Adrenal gland (tissue), 5 donors: ENCODE measurements around the gene SCAPER.

Experiments used
- POLR2A ChIP-seq, 2 donors: fragments of 450-650 bp; IDR thresholded peaks; one replicate each; pipeline ENCODE4 v1.6.1; 2017; ENCODE audit warnings: antibody characterized with exemption in 2 of 2, mild to moderate bottlenecking in 2 of 2, moderate library complexity in 1 of 2
- TF ChIP-seq, protein P1 (sequence below), 6 experiments: fragments of 450-650 bp in 4 of 6; fragments of 200-600 bp in 2 of 6; sonication (generic) in 1 of 6; IDR thresholded peaks; 1 replicate in 5 of 6; 2 replicates in 1 of 6; pipeline versions ENCODE4 v1.5.1 to v1.8.0; 2016 to 2021; ENCODE audit warnings: antibody characterized with exemption in 6 of 6, mild to moderate bottlenecking in 2 of 6, moderate library complexity in 1 of 6
- donor health status: DM: no; HTN: no; CAD: no.

DNA sequence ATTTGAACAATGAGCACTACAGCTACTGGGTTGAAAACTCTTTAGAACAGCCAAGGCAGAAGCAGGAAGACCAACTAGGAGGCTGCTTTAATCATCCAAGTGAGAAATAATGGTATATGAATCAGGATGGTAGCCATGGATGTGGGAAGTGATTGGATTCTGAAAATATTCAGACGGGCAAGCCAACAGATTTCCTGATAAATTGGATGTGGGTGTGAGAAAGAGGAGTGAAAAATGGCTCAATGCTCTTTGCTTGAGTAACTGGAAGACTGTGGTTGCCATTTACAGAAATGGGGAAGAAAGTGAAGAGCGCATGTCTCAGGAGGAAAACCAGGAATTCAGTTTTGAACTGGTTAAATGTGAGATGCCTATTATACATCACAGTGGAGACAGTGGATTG is 518.2 kb downstream of the SCAPER start:
- TF ChIP-seq, protein P1, sequence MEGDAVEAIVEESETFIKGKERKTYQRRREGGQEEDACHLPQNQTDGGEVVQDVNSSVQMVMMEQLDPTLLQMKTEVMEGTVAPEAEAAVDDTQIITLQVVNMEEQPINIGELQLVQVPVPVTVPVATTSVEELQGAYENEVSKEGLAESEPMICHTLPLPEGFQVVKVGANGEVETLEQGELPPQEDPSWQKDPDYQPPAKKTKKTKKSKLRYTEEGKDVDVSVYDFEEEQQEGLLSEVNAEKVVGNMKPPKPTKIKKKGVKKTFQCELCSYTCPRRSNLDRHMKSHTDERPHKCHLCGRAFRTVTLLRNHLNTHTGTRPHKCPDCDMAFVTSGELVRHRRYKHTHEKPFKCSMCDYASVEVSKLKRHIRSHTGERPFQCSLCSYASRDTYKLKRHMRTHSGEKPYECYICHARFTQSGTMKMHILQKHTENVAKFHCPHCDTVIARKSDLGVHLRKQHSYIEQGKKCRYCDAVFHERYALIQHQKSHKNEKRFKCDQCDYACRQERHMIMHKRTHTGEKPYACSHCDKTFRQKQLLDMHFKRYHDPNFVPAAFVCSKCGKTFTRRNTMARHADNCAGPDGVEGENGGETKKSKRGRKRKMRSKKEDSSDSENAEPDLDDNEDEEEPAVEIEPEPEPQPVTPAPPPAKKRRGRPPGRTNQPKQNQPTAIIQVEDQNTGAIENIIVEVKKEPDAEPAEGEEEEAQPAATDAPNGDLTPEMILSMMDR (IDR thresholded peaks at IDR 0.05): no peak
- no peak for TF ChIP-seq POLR2A (IDR thresholded peaks at IDR 0.05)
